ENCODE measurements around the gene MPIG6B.
A peak's percentile ranks its signal among the peaks of the same experiment; 100 is the strongest.
"Not testable (repeated sequence)": the region's sequence is repeated elsewhere in the genome, so short reads cannot be mapped to it uniquely, and the experiment has no call there.

The MPIG6B gene

DNA sequence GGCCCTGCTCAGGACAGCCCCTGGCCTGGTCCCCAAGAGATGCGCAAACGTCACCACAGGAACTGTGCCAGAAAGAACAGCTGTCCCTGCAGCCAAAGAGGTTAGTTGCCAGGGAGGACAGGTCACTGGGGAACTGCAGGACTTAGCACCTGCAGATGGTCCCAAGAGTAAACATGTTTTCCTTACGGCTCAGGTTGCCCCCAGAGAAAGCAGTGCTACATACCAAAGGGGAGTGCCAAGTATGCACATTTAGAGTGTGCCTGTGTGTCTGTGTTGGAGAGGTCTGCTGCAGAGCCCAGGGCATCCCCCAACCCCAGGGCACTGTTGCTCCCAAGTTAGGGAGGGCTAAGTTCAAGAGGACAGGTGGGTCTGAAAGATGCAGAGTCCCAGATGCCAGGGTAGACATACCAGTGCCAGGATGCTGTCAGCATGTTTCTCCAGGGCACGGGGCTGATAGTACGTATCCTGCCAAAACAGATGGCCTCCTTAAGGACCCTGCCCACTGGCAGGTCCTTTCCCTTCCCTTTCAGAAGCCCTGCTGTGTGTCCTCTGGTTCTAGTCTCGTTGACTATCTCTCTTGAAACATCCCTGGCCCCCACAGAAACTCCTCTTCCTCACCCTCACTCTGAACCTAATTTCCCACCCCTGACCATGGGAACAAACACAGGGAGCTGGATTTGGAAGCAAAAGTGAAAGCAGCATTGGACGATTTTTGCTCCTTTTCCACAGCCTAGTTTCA is 21.3 kb upstream of the MPIG6B start:
- Histone ChIP-seq H3K4me1 (ENCODE audit: control insufficient read depth, insufficient read depth, low read length) (peaks cover 25% of the 10 kb centered on the region), H3K9ac (ENCODE audit: low read length in 2 of 2) (peak overlapping the region; percentile 98 to 99), H3K27ac (ENCODE audit: low read length) (peak overlapping the region; percentile 98), H3K4me3 (ENCODE audit: low read length in 2 of 2) (peak overlapping the region; percentile 77 to 93), H3K27me3 (ENCODE audit: control insufficient read depth in 1 of 2, insufficient read depth in 2 of 2, low read length in 2 of 2) (no peaks in the 10 kb centered on the region), H3K9me3 (ENCODE audit: control insufficient read depth in 2 of 2, low read length in 2 of 2) (no peaks in the 10 kb centered on the region), H3K36me3 (ENCODE audit: control insufficient read depth in 2 of 2, insufficient read depth in 2 of 2, low read length in 2 of 2) (peaks cover 13% of the 10 kb centered on the region in 2 donors)

DNA sequence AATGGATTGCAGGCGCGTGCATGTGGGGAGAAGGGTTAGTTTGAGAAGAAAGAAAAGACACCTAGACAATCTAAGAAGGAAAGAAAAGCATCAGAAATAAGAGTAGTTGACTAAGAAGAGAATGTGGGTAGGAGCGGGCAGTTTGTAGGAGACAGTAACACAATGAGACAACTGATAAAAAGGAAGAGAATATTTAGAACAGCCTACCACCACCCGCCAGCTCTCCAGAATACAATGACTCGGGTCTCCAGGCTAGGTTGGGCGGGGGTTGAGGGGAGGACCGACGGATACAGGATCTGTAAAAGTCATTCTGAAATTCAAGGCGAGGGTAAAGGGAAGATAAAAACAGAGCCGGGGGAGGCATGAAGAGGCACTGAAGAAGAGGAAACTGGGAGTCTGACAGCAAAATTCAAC is 20.8 kb upstream of the MPIG6B start:
- Histone ChIP-seq H3K4me3 (ENCODE audit: low read length in 2 of 2) (peak overlapping the region; percentile 77 to 93), H3K4me1 (ENCODE audit: control insufficient read depth, insufficient read depth, low read length) (peaks cover 25% of the 10 kb centered on the region), H3K27ac (ENCODE audit: low read length) (peak overlapping the region; percentile 98), H3K27me3 (ENCODE audit: control insufficient read depth in 1 of 2, insufficient read depth in 2 of 2, low read length in 2 of 2) (no peaks in the 10 kb centered on the region), H3K36me3 (ENCODE audit: control insufficient read depth in 2 of 2, insufficient read depth in 2 of 2, low read length in 2 of 2) (peaks cover 11 to 12% of the 10 kb centered on the region in 2 donors), H3K9ac (ENCODE audit: low read length in 2 of 2) (peak overlapping the region; percentile 98 to 99), H3K9me3 (ENCODE audit: control insufficient read depth in 2 of 2, low read length in 2 of 2) (no peaks in the 10 kb centered on the region)

DNA sequence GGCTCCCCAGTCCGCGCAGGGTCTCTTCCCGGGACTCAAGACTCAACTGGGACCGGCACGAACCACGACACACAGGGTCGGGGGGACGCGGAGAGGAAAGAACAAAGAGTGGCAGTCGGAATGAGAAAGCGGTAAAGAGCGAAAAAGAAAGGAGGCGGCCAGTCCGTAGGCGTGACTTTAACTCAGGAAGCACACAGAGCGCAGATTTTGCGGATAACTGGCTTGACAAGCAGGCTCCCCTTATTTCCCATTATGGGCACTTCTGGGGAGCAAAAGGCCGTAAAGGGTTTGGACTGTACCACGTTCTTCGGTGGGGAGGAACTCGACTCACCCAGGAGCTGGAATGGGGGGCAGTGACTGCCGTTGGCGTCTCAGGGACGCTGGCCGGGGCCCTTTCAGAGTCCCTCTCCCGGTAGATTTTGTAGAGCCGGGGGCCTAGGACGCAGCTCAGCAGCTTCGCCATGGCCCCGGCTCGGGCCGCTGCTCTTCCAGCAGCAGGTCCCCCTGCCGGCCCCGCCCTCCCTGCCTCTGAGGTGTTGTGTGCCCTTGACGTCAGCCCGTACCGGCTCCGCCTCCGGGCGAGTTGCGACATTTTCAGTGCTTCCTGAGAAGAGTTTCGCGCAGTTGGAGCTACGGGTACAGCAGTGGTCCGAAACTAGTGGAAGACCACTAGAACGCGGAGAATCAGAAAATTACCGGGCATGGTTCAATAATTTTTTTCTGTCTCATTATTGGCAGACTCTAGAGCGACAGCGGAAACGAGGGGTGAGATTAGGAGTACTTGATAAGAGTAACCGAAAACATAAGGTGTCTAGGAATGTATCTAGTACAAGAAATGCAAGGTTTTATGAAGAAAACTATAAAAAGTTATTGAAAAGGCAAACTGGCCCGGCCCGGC is 20.1 kb upstream of the MPIG6B start, which contains the start of gene ABHD16A:
ABHD16A (minus strand) TSS at position 506 of the 898 bp plus-strand sequence; CDS start at position 463, 43 bp downstream.
- H3K9me3 ChIP-seq (ENCODE audit: control insufficient read depth in 2 of 2, low read length in 2 of 2), result no peaks in the 10 kb centered on the region
- peak within 1 kb of the TSS; percentile 77 to 93 for H3K4me3 ChIP-seq (ENCODE audit: low read length in 2 of 2)
- H3K9ac ChIP-seq (ENCODE audit: low read length in 2 of 2), result peak within 1 kb of the TSS; percentile 98 to 99
- peak within 1 kb of the TSS; percentile 98 for H3K27ac ChIP-seq (ENCODE audit: low read length)
- H3K36me3 ChIP-seq (ENCODE audit: control insufficient read depth in 2 of 2, insufficient read depth in 2 of 2, low read length in 2 of 2), result peaks cover 9 to 11% of the 10 kb centered on the region in 2 donors
- no peaks in the 10 kb centered on the region for H3K27me3 ChIP-seq (ENCODE audit: control insufficient read depth in 1 of 2, insufficient read depth in 2 of 2, low read length in 2 of 2)
- H3K4me1 ChIP-seq (ENCODE audit: control insufficient read depth, insufficient read depth, low read length), result peaks cover 25% of the 10 kb centered on the region

DNA sequence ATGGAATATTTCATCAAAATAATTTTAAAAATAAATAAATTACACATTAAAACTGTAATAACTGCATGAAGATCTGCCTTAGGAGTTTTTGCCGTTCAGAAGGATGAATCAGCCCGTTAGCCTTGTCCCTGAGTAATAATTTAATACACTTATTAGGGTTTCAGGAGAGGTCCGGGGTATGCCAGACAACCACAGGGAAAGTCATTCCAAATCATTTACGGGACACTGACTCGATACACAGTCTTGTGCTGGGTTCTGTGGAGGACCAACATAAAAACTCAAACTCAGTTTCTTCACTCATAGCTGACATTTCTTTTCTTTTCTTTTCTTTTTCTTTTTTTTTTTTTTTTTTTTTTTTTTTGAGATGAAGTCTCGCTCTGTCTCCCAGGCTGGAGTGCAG is 17.2 kb upstream of the MPIG6B start:
- Histone ChIP-seq H3K9ac (ENCODE audit: low read length in 2 of 2) (no peak overlapping the region), H3K4me3 (ENCODE audit: low read length in 2 of 2) (no peak overlapping the region), H3K27me3 (ENCODE audit: control insufficient read depth in 1 of 2, insufficient read depth in 2 of 2, low read length in 2 of 2) (peaks cover 0 to 2% of the 10 kb centered on the region in 2 donors), H3K4me1 (ENCODE audit: control insufficient read depth, insufficient read depth, low read length) (peaks cover 20% of the 10 kb centered on the region), H3K36me3 (ENCODE audit: control insufficient read depth in 2 of 2, insufficient read depth in 2 of 2, low read length in 2 of 2) (peaks cover 0 to 2% of the 10 kb centered on the region in 2 donors), H3K9me3 (ENCODE audit: control insufficient read depth in 2 of 2, low read length in 2 of 2) (no peaks in the 10 kb centered on the region), H3K27ac (ENCODE audit: low read length) (no peak overlapping the region)

DNA sequence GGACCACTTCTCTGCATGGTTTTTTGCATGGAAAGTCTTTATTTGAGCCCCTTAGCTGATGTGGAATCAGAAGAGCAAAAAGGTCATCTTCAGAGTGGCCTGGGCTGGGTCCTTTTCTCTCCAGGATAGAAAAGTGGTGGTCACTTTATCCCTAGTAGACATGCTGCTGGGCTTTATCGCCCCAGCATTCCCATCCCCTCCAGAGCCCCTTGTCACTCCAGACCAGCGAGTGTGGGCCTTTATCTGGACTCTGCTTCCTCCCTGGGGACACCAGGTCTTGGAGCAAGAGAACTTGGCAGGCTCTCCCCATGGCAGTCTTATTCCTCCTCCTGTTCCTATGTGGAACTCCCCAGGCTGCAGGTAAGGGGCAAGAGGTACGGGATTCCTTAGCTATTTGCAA is 16.6 kb upstream of the MPIG6B start, which contains the start of gene LY6G6F:
LY6G6F (plus strand) TSS at position 268 of the 400 bp plus-strand sequence; CDS start at position 309, 41 bp downstream.
- peaks cover 0 to 2% of the 10 kb centered on the region in 2 donors for H3K27me3 ChIP-seq (ENCODE audit: control insufficient read depth in 1 of 2, insufficient read depth in 2 of 2, low read length in 2 of 2)
- H3K36me3 ChIP-seq (ENCODE audit: control insufficient read depth in 2 of 2, insufficient read depth in 2 of 2, low read length in 2 of 2), result no peaks in the 10 kb centered on the region
- no peaks in the 10 kb centered on the region for H3K9me3 ChIP-seq (ENCODE audit: control insufficient read depth in 2 of 2, low read length in 2 of 2)
- peaks cover 14% of the 10 kb centered on the region for H3K4me1 ChIP-seq (ENCODE audit: control insufficient read depth, insufficient read depth, low read length)
- H3K27ac ChIP-seq (ENCODE audit: low read length), result no peak within 1 kb of the TSS
- H3K9ac ChIP-seq (ENCODE audit: low read length in 2 of 2), result no peak within 1 kb of the TSS
- no peak within 1 kb of the TSS for H3K4me3 ChIP-seq (ENCODE audit: low read length in 2 of 2)

DNA sequence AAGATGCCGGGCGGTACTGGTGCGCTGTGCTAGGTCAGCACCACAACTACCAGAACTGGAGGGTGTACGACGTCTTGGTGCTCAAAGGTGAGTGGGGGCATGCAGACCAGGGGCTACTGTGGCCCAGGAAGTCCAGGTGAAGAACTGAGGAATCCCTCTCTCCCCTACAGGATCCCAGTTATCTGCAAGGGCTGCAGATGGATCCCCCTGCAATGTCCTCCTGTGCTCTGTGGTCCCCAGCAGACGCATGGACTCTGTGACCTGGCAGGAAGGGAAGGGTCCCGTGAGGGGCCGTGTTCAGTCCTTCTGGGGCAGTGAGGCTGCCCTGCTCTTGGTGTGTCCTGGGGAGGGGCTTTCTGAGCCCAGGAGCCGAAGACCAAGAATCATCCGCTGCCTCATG is 15.5 kb upstream of the MPIG6B start:
- H3K9ac ChIP-seq (ENCODE audit: low read length in 2 of 2), result no peak overlapping the region
- H3K27ac ChIP-seq (ENCODE audit: low read length), result no peak overlapping the region
- H3K27me3 ChIP-seq (ENCODE audit: control insufficient read depth in 1 of 2, insufficient read depth in 2 of 2, low read length in 2 of 2), result peaks cover 0 to 2% of the 10 kb centered on the region in 2 donors
- peaks cover 5% of the 10 kb centered on the region for H3K4me1 ChIP-seq (ENCODE audit: control insufficient read depth, insufficient read depth, low read length)
- no peak overlapping the region for H3K4me3 ChIP-seq (ENCODE audit: low read length in 2 of 2)
- no peaks in the 10 kb centered on the region for H3K36me3 ChIP-seq (ENCODE audit: control insufficient read depth in 2 of 2, insufficient read depth in 2 of 2, low read length in 2 of 2)
- H3K9me3 ChIP-seq (ENCODE audit: control insufficient read depth in 2 of 2, low read length in 2 of 2), result no peaks in the 10 kb centered on the region

DNA sequence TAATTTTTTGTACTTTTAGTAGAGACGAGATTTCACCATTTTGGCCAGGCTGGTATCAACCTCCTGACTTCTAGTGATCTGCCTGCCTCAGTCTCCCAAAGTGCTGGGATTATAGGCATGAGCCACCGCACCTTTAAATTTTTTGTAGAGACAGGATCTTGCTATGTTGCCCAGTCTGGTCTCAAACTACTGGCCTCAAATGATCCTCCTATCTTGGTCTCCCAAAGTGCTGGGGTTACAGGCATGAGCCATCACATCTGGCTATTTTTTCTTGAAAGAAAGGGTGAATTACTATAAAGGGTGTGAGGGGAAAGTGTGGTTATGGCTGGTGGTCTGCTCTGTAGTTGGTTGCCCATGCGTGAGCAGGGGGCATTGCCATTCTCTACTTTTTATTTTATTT is 14.9 kb upstream of the MPIG6B start:
- H3K36me3 ChIP-seq (ENCODE audit: control insufficient read depth in 2 of 2, insufficient read depth in 2 of 2, low read length in 2 of 2), result no peaks in the 10 kb centered on the region
- H3K4me3 ChIP-seq (ENCODE audit: low read length in 2 of 2), result no peak overlapping the region
- no peak overlapping the region for H3K9ac ChIP-seq (ENCODE audit: low read length in 2 of 2)
- no peak overlapping the region for H3K27ac ChIP-seq (ENCODE audit: low read length)
- H3K4me1 ChIP-seq (ENCODE audit: control insufficient read depth, insufficient read depth, low read length), result peaks cover 5% of the 10 kb centered on the region
- no peaks in the 10 kb centered on the region for H3K9me3 ChIP-seq (ENCODE audit: control insufficient read depth in 2 of 2, low read length in 2 of 2)
- H3K27me3 ChIP-seq (ENCODE audit: control insufficient read depth in 1 of 2, insufficient read depth in 2 of 2, low read length in 2 of 2), result peaks cover 0 to 2% of the 10 kb centered on the region in 2 donors

DNA sequence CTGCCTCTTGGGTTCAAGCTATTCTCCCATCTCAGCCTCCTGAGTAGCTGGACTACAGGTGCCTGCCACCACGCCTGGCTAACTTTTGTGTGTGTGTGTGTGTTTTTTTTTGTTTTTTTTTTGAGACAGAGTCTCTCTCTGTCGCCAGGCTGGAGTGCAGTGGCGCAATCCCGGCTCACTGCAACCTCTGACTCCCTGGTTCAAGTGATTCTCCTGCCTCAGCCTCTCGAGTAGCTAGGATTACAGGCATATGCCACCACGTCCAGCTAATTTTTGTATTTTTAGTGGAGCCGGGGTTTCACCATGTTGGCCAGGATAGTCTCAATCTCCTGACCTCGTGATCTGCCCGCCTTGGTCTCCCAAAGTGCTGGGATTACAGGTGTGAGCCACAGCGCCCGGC is 14.0 kb upstream of the MPIG6B start:
- not testable (repeated sequence) for H3K27ac ChIP-seq (ENCODE audit: low read length); H3K9me3 ChIP-seq (ENCODE audit: control insufficient read depth in 2 of 2, low read length in 2 of 2); H3K36me3 ChIP-seq (ENCODE audit: control insufficient read depth in 2 of 2, insufficient read depth in 2 of 2, low read length in 2 of 2); H3K4me1 ChIP-seq (ENCODE audit: control insufficient read depth, insufficient read depth, low read length); H3K9ac ChIP-seq (ENCODE audit: low read length in 2 of 2); H3K27me3 ChIP-seq (ENCODE audit: control insufficient read depth in 1 of 2, insufficient read depth in 2 of 2, low read length in 2 of 2); H3K4me3 ChIP-seq (ENCODE audit: low read length in 2 of 2)

DNA sequence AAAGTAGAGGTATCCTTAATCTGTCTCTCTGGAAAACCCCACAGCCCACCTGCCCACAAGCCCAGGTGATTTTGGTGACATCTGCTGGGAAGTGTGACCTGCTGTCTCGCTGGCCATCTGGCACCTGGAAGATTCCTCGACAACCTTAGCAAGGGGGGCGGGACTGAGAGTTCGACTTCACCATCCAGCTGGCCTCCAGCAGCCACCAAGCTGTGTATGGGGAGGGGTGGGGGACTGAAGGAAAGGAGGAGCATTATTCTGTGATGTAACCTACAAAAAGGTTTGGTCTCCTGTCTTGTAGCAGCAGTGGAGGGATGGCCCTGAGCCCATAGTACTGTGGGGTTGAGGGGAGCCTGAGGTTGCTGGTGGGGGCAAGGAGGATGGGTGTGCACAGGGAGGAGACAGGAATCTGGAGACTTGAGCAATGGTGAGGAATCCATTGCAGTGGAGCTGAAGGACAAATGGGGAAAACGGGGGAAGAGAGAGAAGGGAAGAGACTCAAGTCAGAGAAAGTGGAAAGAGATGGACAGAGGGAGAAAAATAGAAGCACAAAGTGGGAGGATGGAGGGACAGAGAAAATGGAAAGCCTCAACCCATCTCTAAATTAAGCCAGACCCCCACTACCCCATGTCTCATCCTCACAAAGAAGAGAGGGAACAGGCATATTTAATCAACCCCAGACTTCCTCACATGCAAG is 12.5 kb upstream of the MPIG6B start:
- H3K4me3 ChIP-seq (ENCODE audit: low read length in 2 of 2), result no peak overlapping the region
- peaks cover 0 to 2% of the 10 kb centered on the region in 2 donors for H3K27me3 ChIP-seq (ENCODE audit: control insufficient read depth in 1 of 2, insufficient read depth in 2 of 2, low read length in 2 of 2)
- no peaks in the 10 kb centered on the region for H3K9me3 ChIP-seq (ENCODE audit: control insufficient read depth in 2 of 2, low read length in 2 of 2)
- H3K9ac ChIP-seq (ENCODE audit: low read length in 2 of 2), result no peak overlapping the region
- no peak overlapping the region for H3K27ac ChIP-seq (ENCODE audit: low read length)
- peaks cover 7% of the 10 kb centered on the region for H3K4me1 ChIP-seq (ENCODE audit: control insufficient read depth, insufficient read depth, low read length)
- H3K36me3 ChIP-seq (ENCODE audit: control insufficient read depth in 2 of 2, insufficient read depth in 2 of 2, low read length in 2 of 2), result no peaks in the 10 kb centered on the region

DNA sequence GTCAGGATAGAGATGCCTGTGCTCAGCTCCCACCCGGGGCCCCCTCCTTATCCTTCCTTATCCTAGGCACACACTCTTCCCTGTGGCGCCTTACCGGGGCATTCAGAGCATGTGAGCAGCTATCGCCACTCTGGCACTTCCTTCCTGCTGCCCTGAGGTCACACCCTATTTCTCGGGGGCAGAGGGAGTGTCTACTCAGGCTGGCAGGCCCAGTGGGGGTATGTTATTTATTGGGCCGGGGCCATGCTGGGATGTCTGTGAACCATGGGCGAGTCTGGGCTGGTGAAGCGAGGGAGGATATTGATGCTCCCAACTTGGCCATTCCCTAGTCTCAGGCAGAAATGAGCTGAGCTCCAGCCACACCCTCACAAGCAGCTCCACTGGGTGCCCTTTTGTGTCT is 11.9 kb upstream of the MPIG6B start:
- no peak overlapping the region for H3K27ac ChIP-seq (ENCODE audit: low read length)
- no peak overlapping the region for H3K4me3 ChIP-seq (ENCODE audit: low read length in 2 of 2)
- H3K4me1 ChIP-seq (ENCODE audit: control insufficient read depth, insufficient read depth, low read length), result peaks cover 7% of the 10 kb centered on the region
- H3K27me3 ChIP-seq (ENCODE audit: control insufficient read depth in 1 of 2, insufficient read depth in 2 of 2, low read length in 2 of 2), result peaks cover 0 to 2% of the 10 kb centered on the region in 2 donors
- H3K9ac ChIP-seq (ENCODE audit: low read length in 2 of 2), result no peak overlapping the region
- H3K9me3 ChIP-seq (ENCODE audit: control insufficient read depth in 2 of 2, low read length in 2 of 2), result no peaks in the 10 kb centered on the region
- H3K36me3 ChIP-seq (ENCODE audit: control insufficient read depth in 2 of 2, insufficient read depth in 2 of 2, low read length in 2 of 2), result no peaks in the 10 kb centered on the region
